DLD1 (cell line): ENCODE results near the gene KRTDAP.

Experiments used
- in situ Hi-C: cut with HindIII; loops from 2 replicates; pipeline ENCODE4 v1.10.0; 2017; ENCODE audit warnings: low sequenced_read_pairs

KRTDAP gene

GRCh38 chr19:35490364-35490763 lies at the start of gene KRTDAP:
Gene KRTDAP (minus strand): TSS chr19:35490464. CDS start chr19:35490442, 22 bp downstream.
- in situ Hi-C loops = no loop called here

- in situ Hi-C loops = no loop called here
These were observed 49.6 kb upstream of the KRTDAP start for GRCh38 chr19:35539850-35540249.

GRCh38 chr19:35539314-35539713 lies 49.0 kb upstream of the KRTDAP start:
- in situ Hi-C loops = no loop called here

- in situ Hi-C loops = no loop called here
These were observed 44.7 kb upstream of the KRTDAP start for GRCh38 chr19:35534803-35535480.

GRCh38 chr19:35533822-35534392 lies 43.6 kb upstream of the KRTDAP start:
- in situ Hi-C loops = no loop called here

- in situ Hi-C loops = no loop called here
These were observed 43.0 kb upstream of the KRTDAP start, which contains the start of gene GAPDHS for GRCh38 chr19:35533201-35533821. Gene GAPDHS (plus strand): TSS chr19:35533456. CDS start chr19:35533528, 72 bp downstream.

- in situ Hi-C loops = no loop called here
These were observed 41.0 kb upstream of the KRTDAP start for GRCh38 chr19:35531291-35531690.

- in situ Hi-C loops = no loop called here
These were observed 39.3 kb upstream of the KRTDAP start for GRCh38 chr19:35529241-35530218.

- in situ Hi-C loops = no loop called here
These were observed 38.2 kb upstream of the KRTDAP start, which contains the start of gene SBSN for GRCh38 chr19:35528218-35529038. Gene SBSN (minus strand): TSS chr19:35528311. CDS start chr19:35528281, 30 bp downstream.

- in situ Hi-C loops = no loop called here
These were observed 35.6 kb upstream of the KRTDAP start for GRCh38 chr19:35525873-35526272.

- in situ Hi-C loops = no loop called here
These were observed 34.0 kb upstream of the KRTDAP start for GRCh38 chr19:35524181-35524837.

GRCh38 chr19:35522745-35523327 lies 32.6 kb upstream of the KRTDAP start:
- in situ Hi-C loops = no loop called here

GRCh38 chr19:35521124-35521743 lies 31.0 kb upstream of the KRTDAP start:
- in situ Hi-C loops = no loop called here

GRCh38 chr19:35519291-35519690 lies 29.0 kb upstream of the KRTDAP start:
- in situ Hi-C loops = no loop called here

- in situ Hi-C loops = no loop called here
These were observed 28.0 kb upstream of the KRTDAP start for GRCh38 chr19:35518313-35518712.

GRCh38 chr19:35517342-35517741 lies 27.1 kb upstream of the KRTDAP start:
- in situ Hi-C loops = no loop called here

- in situ Hi-C loops = no loop called here
These were observed 26.0 kb upstream of the KRTDAP start for GRCh38 chr19:35516310-35516709.

- in situ Hi-C loops = no loop called here
These were observed 24.1 kb upstream of the KRTDAP start for GRCh38 chr19:35514282-35514809.
